ENCODE results near the gene KLK3. TPM values are rescaled to one million over a fixed set of nuclear protein-coding genes. Genes with fewer than 3 reads are reported as not detected.

Gene KLK3
- total RNA-seq, 2 donors from 2014 or later = not detected

DNA sequence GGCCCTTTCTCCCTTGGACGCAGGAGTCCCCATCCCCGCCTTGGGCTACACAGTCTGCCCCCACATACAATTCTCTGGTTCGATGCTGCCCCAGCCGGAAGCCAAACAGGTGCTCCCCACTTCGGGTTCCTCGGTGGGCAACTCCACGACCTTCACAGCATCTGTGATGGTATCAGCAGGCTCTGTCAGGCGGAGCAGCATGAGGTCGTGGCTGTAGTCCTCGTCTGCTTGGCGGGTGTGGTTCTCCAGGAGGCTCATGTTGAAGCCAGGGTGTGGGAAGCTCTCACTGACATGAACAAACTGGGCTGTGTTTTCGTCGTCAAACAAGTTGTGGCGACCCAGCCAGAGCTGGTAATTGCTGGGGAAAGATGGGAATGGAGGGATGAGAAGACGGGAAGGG is 34.6 kb upstream of the KLK3 start:
- 46 to 50% methylated on average over 12 to 15 of the region's 15 CpGs for WGBS, 2 experiments (ENCODE audit: insufficient coverage in 1 of 2, insufficient read length in 1 of 2)
- no peak overlapping the region for H3K4me3 ChIP-seq (ENCODE audit: low read length)

DNA sequence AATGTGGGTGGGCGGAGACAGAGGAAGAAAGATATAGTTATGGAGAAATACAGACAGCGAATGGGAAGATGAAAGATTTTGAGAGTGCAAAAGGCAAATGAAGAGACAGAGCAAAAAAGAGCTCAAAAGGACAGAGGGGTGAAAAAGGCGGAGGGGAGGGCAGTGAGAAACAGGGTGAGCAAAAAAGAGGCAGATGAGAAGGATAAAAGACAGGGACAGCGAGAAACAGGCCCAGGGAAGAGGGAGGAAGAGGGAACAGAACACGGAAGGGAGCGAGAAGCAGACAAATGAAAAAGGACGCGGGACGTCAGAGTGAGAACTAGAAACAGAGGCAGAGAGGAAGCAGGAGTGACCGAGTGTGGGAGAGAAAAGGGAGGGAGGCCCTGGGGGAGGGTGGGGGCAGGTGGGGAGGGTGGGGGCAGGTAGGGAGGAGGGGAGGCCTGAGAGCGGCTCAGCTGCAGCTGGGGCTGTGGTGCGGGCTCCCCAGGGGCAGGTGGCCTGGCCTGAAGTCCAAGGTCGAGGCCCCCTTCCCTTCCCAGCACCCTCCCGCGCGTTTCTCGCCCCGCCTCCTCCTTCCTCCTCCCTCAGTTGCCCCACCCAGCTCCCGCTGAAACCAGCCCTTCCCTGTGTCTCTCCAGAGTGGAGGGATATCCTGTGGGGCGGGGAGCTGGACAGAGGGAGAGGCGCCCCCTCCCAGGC is 34.0 kb upstream of the KLK3 start:
- Histone ChIP-seq H3K27me3 (ENCODE audit: control insufficient read depth, insufficient read depth, low read length, poor library complexity, severe bottlenecking) (peaks cover 58% of the 10 kb centered on the region), H3K4me3 (ENCODE audit: low read length) (no peak overlapping the region), H3K36me3 (ENCODE audit: control insufficient read depth, insufficient read depth, low read length) (no peaks in the 10 kb centered on the region), H3K4me1 (ENCODE audit: control insufficient read depth, insufficient read depth, low read length) (no peaks in the 10 kb centered on the region), H3K9ac (ENCODE audit: extremely low read depth, low read length, poor library complexity, severe bottlenecking) (no peak overlapping the region), H3K9me3 (ENCODE audit: control insufficient read depth, low read length) (no peaks in the 10 kb centered on the region), H3K27ac (ENCODE audit: low read depth, low read length) (no peak overlapping the region)
- Mint-ChIP-seq H3K27me3 (ENCODE audit: insufficient read depth) (peaks cover 86% of the 10 kb centered on the region), H3K4me1 (peaks cover 20% of the 10 kb centered on the region), H3K27ac (no peak overlapping the region), H3K9me3 (no peaks in the 10 kb centered on the region), H3K36me3 (ENCODE audit: low read depth) (no peaks in the 10 kb centered on the region), H3K4me3 (peak overlapping the region; percentile 18)
- DNase-seq = peak; percentile 73
- 35 to 44% methylated on average over 7 to 20 of the region's 21 CpGs for WGBS, 2 experiments (ENCODE audit: insufficient coverage in 1 of 2, insufficient read length in 1 of 2)
- TF ChIP-seq, protein P1, sequence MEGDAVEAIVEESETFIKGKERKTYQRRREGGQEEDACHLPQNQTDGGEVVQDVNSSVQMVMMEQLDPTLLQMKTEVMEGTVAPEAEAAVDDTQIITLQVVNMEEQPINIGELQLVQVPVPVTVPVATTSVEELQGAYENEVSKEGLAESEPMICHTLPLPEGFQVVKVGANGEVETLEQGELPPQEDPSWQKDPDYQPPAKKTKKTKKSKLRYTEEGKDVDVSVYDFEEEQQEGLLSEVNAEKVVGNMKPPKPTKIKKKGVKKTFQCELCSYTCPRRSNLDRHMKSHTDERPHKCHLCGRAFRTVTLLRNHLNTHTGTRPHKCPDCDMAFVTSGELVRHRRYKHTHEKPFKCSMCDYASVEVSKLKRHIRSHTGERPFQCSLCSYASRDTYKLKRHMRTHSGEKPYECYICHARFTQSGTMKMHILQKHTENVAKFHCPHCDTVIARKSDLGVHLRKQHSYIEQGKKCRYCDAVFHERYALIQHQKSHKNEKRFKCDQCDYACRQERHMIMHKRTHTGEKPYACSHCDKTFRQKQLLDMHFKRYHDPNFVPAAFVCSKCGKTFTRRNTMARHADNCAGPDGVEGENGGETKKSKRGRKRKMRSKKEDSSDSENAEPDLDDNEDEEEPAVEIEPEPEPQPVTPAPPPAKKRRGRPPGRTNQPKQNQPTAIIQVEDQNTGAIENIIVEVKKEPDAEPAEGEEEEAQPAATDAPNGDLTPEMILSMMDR (conservative IDR thresholded peaks at IDR 0.05) = no peak

More for the DNA sequence above, 34.6 kb upstream of the KLK3 start:
- TF ChIP-seq, protein P1 (conservative IDR thresholded peaks at IDR 0.05) = no peak
- Mint-ChIP-seq H3K4me3 (peak overlapping the region; percentile 18), H3K27me3 (ENCODE audit: insufficient read depth) (peaks cover 91% of the 10 kb centered on the region), H3K9me3 (no peaks in the 10 kb centered on the region), H3K27ac (no peak overlapping the region), H3K36me3 (ENCODE audit: low read depth) (no peaks in the 10 kb centered on the region), H3K4me1 (peaks cover 20% of the 10 kb centered on the region)
- Histone ChIP-seq H3K27ac (ENCODE audit: low read depth, low read length) (no peak overlapping the region), H3K9me3 (ENCODE audit: control insufficient read depth, low read length) (no peaks in the 10 kb centered on the region), H3K36me3 (ENCODE audit: control insufficient read depth, insufficient read depth, low read length) (no peaks in the 10 kb centered on the region), H3K27me3 (ENCODE audit: control insufficient read depth, insufficient read depth, low read length, poor library complexity, severe bottlenecking) (peaks cover 58% of the 10 kb centered on the region), H3K9ac (ENCODE audit: extremely low read depth, low read length, poor library complexity, severe bottlenecking) (no peak overlapping the region), H3K4me1 (ENCODE audit: control insufficient read depth, insufficient read depth, low read length) (no peaks in the 10 kb centered on the region)
- DNase-seq = peak; percentile 60

GRCh38 chr19:50821248-50821612 is 33.5 kb upstream of the KLK3 start:
- WGBS, 2 experiments (ENCODE audit: insufficient coverage in 1 of 2, insufficient read length in 1 of 2) = 86 to 95% methylated on average over 4 of the region's 4 CpGs
- Mint-ChIP-seq H3K4me3 (no peak overlapping the region), H3K9me3 (no peaks in the 10 kb centered on the region), H3K27me3 (ENCODE audit: insufficient read depth) (peaks cover 86% of the 10 kb centered on the region), H3K27ac (no peak overlapping the region), H3K4me1 (peaks cover 20% of the 10 kb centered on the region), H3K36me3 (ENCODE audit: low read depth) (no peaks in the 10 kb centered on the region)
- no peak for DNase-seq
- Histone ChIP-seq H3K27ac (ENCODE audit: low read depth, low read length) (no peak overlapping the region), H3K9me3 (ENCODE audit: control insufficient read depth, low read length) (no peaks in the 10 kb centered on the region), H3K4me3 (ENCODE audit: low read length) (no peak overlapping the region), H3K4me1 (ENCODE audit: control insufficient read depth, insufficient read depth, low read length) (no peaks in the 10 kb centered on the region), H3K27me3 (ENCODE audit: control insufficient read depth, insufficient read depth, low read length, poor library complexity, severe bottlenecking) (peaks cover 55% of the 10 kb centered on the region), H3K9ac (ENCODE audit: extremely low read depth, low read length, poor library complexity, severe bottlenecking) (no peak overlapping the region), H3K36me3 (ENCODE audit: control insufficient read depth, insufficient read depth, low read length) (no peaks in the 10 kb centered on the region)
- TF ChIP-seq, protein P1 (conservative IDR thresholded peaks at IDR 0.05) = no peak

Measured in endodermal cell (in vitro differentiated cells).